ENCODE results near the gene POTEF.
A peak's percentile ranks its signal among the peaks of the same experiment; 100 is the strongest.
"Not testable (repeated sequence)": the region's sequence is repeated elsewhere in the genome, so short reads cannot be mapped to it uniquely, and the experiment has no call there.

POTEF gene

GRCh38 chr2:130136546-130136945 is 7.5 kb upstream of the POTEF start:
- not testable (repeated sequence) for H3K27ac ChIP-seq, H3K4me3 ChIP-seq

DNA sequence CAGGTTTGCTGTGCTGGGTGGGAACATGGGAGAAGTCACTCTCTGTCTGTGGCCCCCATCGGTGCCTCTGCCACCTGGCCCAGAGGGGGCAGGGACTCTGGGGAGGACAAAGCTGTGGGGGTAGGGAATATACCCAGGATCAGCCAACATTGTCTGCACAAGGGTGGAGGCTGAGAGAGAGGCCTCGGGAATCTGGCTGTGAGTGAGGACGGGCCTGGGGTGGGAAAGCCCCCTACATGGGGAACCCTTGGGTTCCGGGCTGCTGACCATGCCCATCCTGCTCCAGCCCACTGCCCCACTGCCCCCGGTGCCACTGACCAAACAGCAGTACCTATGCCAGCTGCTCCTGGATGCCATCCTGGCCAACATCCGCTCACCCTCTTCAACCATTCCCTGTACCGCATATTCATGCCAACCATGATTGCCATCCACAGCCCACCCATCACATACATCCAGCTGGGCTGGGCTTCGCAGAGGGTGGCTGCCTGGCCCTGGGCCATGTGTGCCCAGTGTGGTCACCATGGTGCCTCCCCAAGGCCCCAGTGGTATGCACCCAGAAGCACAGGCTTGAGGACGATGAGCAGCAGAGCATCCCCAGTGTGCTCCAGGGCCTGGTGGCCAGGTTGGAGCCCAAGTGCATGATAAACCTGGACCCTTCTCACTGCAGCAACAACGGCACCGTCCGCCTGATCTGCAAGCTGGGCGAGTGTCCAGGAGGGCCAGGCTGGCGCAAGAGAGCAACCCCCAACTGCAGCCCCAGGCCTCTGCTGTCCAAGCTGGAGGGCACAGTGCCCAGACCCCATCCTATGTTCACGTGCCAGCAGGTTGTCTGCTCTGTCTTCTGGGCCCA is 6.9 kb upstream of the POTEF start:
- no peak overlapping the region for H3K4me3 ChIP-seq

DNA sequence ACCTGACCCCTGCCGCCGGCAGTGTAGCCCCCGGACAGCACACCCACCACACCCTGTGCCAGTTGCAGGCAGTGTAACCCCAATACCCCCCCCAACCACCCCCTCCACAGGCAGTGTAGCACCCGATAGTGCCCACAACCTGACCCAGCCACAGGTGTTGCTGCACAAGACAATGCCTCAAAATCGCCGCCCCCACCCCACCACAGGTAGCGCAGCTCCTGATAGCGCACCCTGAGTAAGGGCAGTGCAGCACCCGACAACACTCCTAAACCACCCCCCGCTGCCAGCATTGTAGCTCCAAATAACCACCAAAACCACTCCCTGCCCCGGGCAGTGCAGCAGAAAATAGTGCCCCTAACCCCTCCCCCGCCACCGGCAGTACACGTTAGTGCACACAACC is 558 bp downstream of the POTEF start:
- H3K27ac ChIP-seq = not testable (repeated sequence)
- H3K4me3 ChIP-seq = peak overlapping the region in 1 of 7 experiments; percentile 24

More for the DNA sequence above, 6.9 kb upstream of the POTEF start:
- no peak overlapping the region for H3K27ac ChIP-seq

DNA sequence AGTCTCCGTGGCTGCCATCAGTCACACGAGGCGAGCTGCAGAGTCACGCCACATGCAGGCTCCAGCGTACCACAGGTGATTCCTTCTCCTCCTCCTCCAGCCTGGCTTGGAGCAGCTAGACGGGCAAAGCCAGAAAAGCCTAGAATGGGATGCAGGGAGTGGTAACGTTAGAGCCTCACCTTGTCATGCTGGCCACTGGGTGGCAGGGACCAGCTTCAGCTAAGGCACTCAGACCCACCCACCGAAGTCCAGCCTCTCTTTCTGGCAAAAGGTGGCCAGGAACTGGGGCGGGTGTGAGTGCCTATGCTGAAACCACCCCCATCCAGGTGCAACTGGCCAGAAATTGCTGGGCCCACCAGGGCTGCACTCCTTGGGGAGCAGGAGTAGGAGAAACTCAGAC is 1.3 kb downstream of the POTEF start:
- not testable (repeated sequence) for H3K4me3 ChIP-seq, H3K27ac ChIP-seq

GRCh38 chr2:130120924-130121323 is 8.1 kb downstream of the POTEF start:
- H3K4me3 ChIP-seq, H3K27ac ChIP-seq: not testable (repeated sequence)

- not testable (repeated sequence) for H3K4me3 ChIP-seq, H3K27ac ChIP-seq
These were observed 26.2 kb downstream of the POTEF start for GRCh38 chr2:130102597-130103363.

DNA sequence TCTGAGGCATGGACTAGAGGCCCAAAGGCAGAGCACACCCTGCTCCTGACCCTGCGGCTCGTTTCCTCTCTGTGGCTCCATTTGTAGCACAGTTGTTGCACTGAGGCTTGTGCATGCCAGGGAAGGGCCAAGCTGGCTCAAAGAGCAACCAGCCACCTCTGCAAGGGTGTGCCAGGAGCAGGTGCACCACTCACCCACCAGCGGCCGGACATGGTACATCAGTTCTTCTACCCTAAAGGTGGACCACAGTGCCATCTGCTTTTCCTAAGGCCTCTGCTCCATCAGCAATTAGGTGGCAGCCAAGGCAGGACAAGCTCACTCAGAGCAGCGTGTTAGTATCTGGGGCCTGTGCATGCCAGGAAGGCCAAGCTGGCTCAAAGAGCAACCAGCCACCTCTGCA is 66.4 kb downstream of the POTEF start:
- not testable (repeated sequence) for H3K4me3 ChIP-seq, H3K27ac ChIP-seq

- not testable (repeated sequence) for H3K4me3 ChIP-seq, H3K27ac ChIP-seq
These were observed 69.0 kb downstream of the POTEF start for GRCh38 chr2:130059982-130060381.

GRCh38 chr2:130056336-130056735 is 72.7 kb downstream of the POTEF start:
- H3K27ac ChIP-seq, H3K4me3 ChIP-seq: not testable (repeated sequence)

- H3K27ac ChIP-seq, H3K4me3 ChIP-seq: not testable (repeated sequence)
These were observed 75.7 kb downstream of the POTEF start for GRCh38 chr2:130053217-130053911.

GRCh38 chr2:130052376-130052775 is 76.6 kb downstream of the POTEF start:
- H3K27ac ChIP-seq = not testable (repeated sequence)

GRCh38 chr2:130048422-130048821 is 80.6 kb downstream of the POTEF start:
- H3K4me3 ChIP-seq, H3K27ac ChIP-seq: not testable (repeated sequence)

More at GRCh38 chr2:130052376-130052775, 76.6 kb downstream of the POTEF start:
- H3K4me3 ChIP-seq = not testable (repeated sequence)

- not testable (repeated sequence) for H3K4me3 ChIP-seq, H3K27ac ChIP-seq
These were observed 90.8 kb downstream of the POTEF start for GRCh38 chr2:130038265-130038603.

GRCh38 chr2:130025931-130026330 is 103.1 kb downstream of the POTEF start:
- not testable (repeated sequence) for H3K4me3 ChIP-seq, H3K27ac ChIP-seq
